Left forelimb (tissue), 1 donor: Measurements from ENCODE around the gene AKNA.

Experiments used
- DNase-seq: peaks from one replicate; pipeline ENCODE4 v3.0.0-alpha.2; 2018; ENCODE audit warnings: low spot score

Gene AKNA

GRCh38 chr9:114303977-114304376, 83.8 kb downstream of the AKNA start:
- DNase-seq: no peak

DNA sequence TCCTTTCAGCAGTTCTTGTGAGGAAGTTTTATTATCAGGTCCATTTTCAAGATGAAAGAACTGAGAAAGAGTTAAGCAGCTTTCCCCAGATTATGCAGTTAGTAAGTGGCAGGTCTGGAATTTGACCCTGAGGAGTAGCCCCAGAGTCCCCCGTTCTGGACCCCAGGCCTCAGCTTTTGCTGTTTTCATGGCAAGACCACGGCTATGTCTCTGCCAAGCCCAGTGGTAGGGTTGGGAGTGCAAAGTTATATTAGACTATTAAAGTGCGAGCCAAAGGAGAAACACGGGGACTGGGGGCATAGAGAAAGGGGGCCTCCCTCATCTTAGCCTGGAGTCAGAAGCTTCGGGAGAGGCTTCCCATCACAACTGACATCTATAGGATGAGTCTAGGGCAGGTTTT, 84.2 kb downstream of the AKNA start:
- DNase-seq: no peak

GRCh38 chr9:114302727-114303126, 85.1 kb downstream of the AKNA start:
- DNase-seq: no peak

GRCh38 chr9:114301798-114302565, 85.8 kb downstream of the AKNA start:
- no peak for DNase-seq

DNA sequence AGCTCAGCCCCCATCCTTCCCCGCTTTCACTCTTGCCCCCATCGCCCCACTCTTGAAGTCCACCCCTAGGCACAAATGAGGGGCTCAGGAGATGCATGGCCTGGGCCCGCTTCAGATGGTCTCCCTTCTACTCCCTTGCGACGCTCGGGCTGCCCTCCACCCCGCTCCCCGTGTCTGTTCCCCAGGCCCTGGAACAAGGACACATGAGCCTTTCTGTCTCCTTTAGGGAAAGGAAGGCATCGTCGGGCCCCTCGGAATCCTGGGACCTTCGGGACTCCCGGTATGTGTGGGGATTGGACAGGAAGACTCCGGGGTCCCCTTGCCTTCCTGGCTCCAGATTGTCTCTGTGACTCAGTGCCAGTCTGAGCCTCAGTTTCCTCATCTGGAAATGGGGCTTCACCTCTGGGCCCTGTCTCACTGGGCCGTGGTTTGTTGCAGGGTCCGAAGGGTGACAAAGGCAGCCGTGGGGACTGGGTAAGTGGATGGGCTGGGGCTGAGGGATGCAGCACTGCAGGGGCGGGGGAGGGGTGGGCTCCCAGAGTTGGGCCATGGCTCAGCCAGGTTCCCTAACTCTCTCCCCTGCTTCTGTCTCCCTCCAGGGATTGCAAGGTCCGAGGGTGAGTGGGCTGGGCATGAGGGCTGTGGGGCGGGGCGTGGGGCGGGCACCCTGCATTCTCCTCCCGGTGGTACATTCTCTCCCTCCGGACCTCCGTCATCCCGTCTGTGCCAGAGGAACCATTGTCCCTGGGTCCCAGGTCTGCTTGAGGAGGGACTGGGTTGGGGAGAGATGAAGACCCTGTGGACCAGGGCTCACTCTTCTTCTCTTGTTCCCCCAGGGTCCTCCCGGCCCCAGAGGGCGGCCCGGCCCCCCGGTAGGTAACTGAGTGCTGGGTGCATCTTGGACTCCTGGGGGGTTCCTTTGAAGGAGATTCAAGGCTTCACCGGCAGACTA, 86.7 kb downstream of the AKNA start:
- no peak for DNase-seq

DNA sequence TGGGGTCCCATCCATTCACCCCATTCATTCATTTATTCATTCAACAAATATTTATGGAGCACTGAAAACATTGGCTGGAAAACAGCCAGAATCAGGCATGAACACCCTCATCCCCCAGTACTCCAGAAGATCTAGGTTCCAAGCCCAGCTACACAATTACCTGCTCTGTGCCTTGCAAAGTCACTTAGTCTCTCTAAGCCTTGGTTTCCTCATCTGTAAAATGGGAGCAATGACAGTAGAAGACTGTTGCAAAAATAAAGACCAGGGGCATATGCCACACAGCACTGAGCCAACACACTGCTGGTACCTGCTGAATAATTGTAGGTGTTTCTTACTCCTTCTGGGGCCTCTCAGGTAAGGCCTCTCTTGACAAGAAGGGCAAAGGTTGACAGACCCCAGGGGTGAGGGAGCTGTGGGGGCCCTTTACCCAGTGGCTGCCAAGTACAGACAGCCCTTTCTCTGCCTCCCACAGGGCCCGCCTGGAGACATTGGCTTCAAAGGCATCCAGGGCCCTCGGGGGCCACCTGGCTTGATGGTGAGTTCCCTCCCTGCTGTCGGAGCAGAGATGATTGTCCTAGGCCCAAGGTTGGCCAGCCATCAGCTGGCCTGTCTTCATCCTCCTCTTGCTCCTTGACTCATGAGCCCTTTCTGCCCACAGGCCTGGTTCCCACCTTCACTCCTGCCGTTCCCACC, 87.5 kb downstream of the AKNA start:
- no peak for DNase-seq

- DNase-seq: no peak
These were observed 88.3 kb downstream of the AKNA start for GRCh38 chr9:114299286-114300152.

DNA sequence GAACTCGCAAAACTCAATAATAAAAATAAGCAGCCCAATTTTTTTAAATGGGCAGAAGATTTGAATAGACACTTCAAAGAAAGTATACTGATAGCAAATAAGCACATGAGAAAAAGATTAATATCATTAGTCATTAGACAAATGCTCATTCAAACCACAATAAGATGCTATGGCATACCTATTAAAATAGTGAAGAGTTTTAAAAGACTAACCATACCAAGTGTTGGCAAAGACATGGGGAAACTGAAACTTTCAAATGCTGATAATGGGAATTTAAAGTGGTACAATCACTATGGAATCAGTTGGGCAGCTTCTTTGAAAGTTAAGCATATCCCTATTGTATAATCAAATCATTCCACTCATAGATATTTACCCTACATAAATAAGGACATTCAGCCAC, 91.4 kb downstream of the AKNA start:
- DNase-seq: no peak

- DNase-seq: no peak
These were observed 93.1 kb downstream of the AKNA start for GRCh38 chr9:114294664-114295063.

DNA sequence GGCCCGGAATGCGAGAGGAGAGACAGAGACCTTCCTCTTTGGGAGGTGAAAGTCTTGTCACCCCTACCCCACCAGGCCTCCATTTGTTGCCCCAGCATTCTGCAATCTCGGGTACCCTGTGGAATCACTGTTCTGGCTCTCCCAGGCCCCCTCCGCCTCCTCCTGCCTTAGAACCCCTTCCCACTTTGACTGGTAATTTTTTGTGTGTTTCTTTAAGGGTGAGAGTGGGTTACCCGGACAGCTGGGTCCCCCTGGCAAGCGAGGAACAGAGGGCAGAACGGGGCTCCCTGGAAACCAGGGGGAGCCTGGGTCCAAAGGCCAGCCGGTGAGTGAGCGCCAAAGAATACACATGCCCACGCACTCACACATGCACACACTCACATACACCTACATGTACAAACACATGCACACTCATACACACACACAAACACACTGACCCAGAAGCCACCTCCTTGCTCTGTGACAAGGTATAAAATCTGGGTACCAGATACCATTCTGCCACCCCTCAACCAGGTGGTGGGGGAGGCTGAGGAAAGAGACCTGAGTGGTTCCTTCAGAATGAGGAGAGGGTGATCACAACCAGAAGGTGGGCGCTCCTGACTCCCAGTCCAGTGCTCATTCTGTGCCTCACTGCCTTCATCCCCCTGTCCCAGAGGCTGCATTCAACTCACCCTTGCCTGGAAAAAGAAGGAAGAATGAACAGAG, 95.7 kb downstream of the AKNA start:
- no peak for DNase-seq

DNA sequence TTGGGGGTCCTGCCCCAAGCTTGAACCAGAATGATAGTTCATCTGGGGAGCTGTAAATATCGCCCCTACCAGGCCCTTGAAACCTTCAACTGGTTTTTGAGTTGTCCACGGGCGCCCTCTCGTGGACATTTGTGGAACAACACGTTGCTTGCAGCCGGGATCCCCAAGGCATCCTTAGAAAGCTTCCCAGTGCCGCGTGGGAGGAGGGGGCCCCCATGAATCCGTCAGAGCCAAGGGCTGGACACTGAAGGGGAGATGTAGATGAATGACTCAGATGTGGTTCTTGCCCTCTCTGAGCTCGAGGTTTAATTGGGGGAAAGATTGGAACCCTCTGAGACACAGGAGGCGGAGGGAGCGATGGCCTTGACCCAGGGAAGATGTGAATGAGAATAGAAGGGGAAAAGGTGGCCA, 96.7 kb downstream of the AKNA start:
- DNase-seq: peak; percentile 85

GRCh38 chr9:114290561-114290986, 97.2 kb downstream of the AKNA start:
- DNase-seq: peak; percentile 51

DNA sequence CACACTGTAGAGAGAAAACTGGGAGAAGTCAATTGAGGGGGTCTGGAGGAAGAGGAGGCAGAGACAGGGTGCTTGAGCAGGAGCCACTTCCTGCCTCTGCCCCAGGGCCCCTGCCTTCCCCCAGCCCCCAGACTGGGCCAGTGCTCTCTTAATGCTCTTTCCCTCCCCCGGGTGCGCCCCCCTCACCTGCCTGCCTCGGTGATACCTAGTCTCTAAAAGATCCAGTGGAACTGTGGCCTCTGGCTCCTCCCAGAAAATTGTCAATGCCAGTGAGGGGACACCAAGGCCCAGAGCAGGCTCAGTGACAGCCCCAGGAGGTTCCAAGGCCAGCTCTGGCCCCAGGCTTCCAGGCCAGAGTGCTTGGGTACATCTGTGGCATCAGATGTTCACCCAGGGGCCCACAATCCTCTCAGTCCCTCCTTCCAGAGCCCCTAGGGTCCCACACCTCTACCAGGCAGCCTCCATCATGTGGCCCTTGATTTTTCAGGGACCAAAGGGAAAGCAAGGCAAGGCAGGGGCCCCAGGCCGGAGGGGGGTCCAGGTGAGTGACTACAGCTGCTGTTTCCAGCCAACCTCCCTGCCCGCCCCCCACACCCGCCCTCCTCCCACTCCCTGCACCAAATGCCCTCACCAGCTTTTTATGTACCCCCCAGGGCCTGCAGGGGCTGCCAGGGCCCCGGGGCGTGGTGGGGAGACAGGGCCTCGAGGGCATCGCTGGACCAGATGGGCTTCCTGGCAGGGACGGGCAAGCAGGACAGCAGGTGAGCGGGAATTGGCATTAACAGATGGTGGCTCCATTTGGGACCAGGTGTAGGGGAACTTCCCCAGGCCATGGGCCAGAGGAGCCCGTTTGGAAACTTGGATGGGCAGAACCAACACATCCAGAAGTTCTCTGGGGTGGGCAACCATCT, 98.0 kb downstream of the AKNA start:
- DNase-seq: peak; percentile 62

GRCh38 chr9:114289106-114289505, 98.7 kb downstream of the AKNA start:
- DNase-seq: peak; percentile 54

- peak; percentile 65 for DNase-seq
These were observed 99.3 kb downstream of the AKNA start for GRCh38 chr9:114288193-114289091.

GRCh38 chr9:114287763-114288192, 100.0 kb downstream of the AKNA start:
- DNase-seq: peak; percentile 60

GRCh38 chr9:114287001-114287762, 100.6 kb downstream of the AKNA start:
- no peak for DNase-seq
